Measurements from ENCODE around the gene LYZ.

Gene LYZ

DNA sequence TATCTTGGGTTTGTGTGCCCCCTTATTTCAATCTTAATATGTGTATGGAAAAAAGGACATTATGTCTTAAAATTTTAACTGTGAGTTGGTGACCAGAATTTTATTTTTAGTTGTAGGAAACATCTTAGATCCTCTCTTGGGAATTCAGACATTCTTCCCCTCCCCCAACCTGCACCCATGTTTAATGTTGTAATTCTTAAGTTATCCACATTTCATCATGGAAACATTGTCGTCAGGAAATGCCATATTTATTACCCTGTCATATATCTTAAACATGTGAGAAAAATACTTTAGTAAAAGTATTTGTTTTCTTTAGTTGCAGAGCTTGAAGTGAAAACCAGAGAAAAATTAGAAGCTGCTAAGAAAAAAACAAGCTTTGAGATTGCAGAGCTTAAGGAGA lies 41.6 kb downstream of the LYZ start:
- DNase-seq, result no peak

DNA sequence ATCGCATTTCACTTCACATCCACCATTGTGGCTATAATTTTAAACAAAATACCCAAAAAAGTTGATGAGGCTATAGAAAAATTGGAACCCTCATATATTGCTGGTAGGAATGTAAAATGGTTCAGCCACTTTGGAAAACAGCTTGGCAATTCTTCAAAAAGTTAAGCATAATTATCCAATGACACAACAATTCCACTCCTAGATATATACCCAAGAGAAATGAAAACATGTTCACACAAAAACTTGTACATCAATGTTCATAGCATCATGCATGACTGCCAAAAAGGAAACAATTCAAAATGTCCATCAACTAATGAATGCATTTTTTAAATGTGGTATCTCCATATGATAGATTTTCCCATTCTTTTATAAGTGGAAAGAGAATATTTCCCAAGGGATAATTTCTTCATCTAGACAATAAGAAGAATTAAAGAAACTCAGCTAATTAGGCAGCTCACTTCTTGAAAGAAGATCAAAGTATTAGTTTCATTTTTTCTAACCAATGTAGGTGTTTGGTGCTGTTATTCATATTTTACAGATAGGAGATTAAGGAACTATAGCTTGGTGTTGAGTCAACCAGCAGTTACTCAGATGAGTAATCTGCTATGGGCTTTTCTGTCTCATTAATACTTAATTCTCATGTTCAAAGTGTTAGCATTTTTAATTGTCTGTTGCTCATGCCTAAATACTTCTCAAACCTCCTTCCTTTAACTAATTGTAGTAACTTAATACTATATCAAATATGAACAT lies 44.2 kb downstream of the LYZ start:
- no peak for DNase-seq

DNA sequence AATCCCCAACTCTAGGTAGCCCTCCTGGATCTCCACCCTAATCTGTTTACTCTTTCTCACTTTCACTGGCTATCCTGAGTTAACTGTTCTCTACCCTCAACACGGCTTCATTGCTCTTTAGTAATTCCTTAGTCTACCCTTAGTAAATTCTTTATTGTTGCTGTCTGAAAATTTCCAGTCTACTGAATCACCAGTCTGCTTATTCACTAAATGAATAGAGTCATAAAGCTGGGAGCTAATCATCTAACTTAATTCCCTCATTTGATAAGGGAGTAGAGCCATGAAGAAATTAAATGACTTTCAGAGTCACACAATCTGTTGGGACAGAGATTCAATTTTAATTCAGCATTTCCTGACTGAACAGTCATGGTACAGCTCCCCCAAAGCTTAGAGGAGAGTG lies 47.9 kb downstream of the LYZ start:
- DNase-seq, result no peak

DNA sequence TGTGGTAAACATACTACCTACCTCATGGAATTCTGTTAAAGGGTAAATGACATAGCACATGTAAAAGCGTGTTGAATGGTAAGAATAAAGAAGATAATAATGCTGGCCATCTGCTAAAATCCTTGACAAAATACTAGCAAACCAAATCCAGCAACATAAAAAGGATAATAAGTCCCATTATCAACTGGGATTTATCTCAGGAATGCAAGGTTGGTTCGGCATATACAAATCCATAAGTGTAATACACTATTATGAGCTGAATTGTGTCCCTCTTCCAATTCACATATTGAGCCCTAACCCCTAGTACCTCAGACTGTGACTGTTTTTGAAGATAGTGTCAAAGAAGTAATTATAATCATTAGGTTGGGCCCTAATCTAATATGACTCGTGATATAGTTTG lies 48.8 kb downstream of the LYZ start:
- DNase-seq, result no peak

DNA sequence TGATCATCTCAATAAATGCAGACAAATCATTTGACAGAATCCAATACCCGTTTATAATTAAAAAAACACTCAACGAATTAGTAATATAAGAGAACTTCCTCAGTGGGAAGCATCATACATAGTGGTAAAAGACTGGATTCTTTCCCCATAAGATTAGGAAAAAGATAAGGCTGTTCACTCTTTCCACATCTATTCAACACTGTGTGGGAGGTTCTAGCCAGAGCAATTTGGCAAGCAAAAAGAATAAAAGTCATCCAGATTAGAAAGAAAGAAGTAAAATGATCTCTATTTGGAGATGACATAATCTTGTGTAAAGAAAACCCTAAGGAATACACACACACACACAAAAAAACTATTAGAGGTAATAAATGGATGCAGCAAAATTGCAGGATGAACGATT lies 49.8 kb downstream of the LYZ start:
- no peak for DNase-seq

DNA sequence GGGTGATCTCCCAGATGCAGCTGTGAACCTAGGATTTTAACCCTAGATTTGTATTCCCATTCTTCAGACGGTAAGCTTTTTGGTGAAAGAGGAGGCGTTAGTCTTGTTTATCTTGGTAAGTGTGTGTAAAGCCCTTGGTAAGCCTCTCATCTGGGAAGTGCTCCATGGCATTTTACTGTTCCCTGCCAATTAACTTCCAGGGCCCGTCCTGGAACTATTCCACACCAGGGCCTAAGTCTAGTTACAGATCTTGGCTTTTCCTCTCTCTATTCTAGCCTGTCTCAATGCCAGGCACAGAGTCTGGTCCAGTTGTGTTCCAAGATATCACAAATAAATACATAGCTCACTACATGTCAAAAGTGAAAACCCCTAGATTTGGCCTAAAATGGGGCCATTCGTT lies 53.8 kb downstream of the LYZ start:
- no peak for DNase-seq

All from NCI-H1105 (cell line).